Ascending aorta (tissue), 2 donors: Measurements from ENCODE around the gene ZNF784. TPM values are rescaled to one million over a fixed set of nuclear protein-coding genes. Genes with fewer than 3 reads are reported as not detected.

Source experiments
- DNase-seq, 2 donors: peaks; one replicate each; pipeline ENCODE4 v3.0.0-alpha.2; 2019; ENCODE audit warnings: low spot score in 2 of 2
- H3K27ac ChIP-seq, 2 donors: fragments of 200-600 bp; sonication (generic); one replicate each; pipeline ENCODE4 v1.5.1; 2016 to 2017; ENCODE audit warnings: mild to moderate bottlenecking in 1 of 2
- H3K27me3 ChIP-seq: fragments of 200-600 bp; sonication (generic); one replicate; pipeline ENCODE4 v1.5.1; 2017
- H3K36me3 ChIP-seq, 2 donors: fragments of 200-600 bp; sonication (generic); one replicate each; pipeline ENCODE4 v1.5.1; 2016
- H3K4me1 ChIP-seq, 2 donors: fragments of 200-600 bp; sonication (generic); one replicate each; pipeline ENCODE4 v1.5.1; 2016 to 2017; ENCODE audit warnings: mild to moderate bottlenecking in 1 of 2
- H3K4me3 ChIP-seq, 2 donors: fragments of 200-600 bp; sonication (generic); one replicate each; pipeline ENCODE4 v1.5.1; 2016 to 2017; ENCODE audit warnings: mild to moderate bottlenecking in 1 of 2
- H3K9me3 ChIP-seq, 2 donors: fragments of 200-600 bp; sonication (generic); one replicate each; pipeline ENCODE4 v1.5.1; 2016
- intact Hi-C: fragments of 100-400 bp; cut with DNase I; formaldehyde crosslinking; loops from one replicate; pipeline ENCODE4 v1.15.1; 2023
- total RNA-seq: library from RNA; depleted of rRNA; stranded (reverse); fragments of >200 nt; gene quantifications from one replicate; pipeline ENCODE4 v1.1.0, GENCODE V29; 2016
- TF ChIP-seq, protein P1 (sequence below), 3 experiments: fragments of 200-600 bp in 2 of 3; fragments of 450-650 bp in 1 of 3; sonication (generic) in 2 of 3; IDR thresholded peaks; one replicate each; pipeline ENCODE4 v1.5.1; 2016 to 2019; ENCODE audit warnings: antibody characterized with exemption in 3 of 3, mild to moderate bottlenecking in 1 of 3, moderate library complexity in 1 of 3

Gene ZNF784
- total RNA-seq, 1 donor from 2014 or later = 14.7 TPM

DNA sequence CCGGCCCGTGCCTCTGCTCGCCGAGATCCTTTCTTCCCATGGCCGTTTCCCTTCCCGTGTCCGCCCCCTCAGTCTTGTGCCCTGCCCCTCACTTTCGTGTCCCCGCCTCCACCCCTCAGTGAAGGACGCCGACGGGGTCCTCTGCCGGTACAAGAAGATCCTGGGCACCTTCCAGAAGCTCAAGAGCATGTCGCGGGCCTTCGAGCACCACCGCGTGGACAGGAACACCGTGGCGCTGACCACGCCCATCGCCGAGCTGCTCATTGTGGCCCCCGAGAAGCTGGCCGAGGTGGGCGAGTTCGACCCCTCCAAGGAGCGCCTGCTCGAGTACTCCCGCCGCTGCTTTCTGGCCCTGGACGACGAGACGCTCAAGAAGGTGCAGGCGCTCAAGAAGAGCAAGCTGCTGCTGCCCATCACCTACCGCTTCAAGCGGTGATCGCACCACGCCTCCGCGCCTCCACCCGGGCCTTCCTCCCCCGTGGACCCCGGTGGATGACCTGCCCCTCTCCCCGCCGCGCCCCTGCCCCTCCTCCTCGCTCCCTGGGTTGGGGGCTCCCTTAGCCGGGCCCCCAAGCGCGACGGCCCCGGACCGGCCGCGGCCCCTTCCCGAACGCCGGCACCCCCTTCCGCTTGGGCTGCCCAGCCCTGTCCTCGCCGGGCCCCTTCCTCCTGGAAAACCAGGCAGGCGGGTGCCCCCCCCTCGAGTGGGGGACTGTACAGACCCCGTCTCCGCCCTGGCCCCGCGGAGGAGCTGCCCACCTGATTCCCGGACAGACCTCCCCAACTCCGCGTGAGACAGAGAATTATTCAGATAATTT, 28.2 kb upstream of the ZNF784 start:
- Histone ChIP-seq H3K27me3 (no peaks in the 10 kb centered on the region), H3K27ac (peak overlapping the region; percentile 97), H3K4me3 (peak overlapping the region in 1 of 2 donors; percentile 77), H3K9me3 (no peaks in the 10 kb centered on the region), H3K36me3 (no peaks in the 10 kb centered on the region), H3K4me1 (peaks cover 15 to 25% of the 10 kb centered on the region in 2 donors)
- DNase-seq = no peak
- TF ChIP-seq, protein P1, sequence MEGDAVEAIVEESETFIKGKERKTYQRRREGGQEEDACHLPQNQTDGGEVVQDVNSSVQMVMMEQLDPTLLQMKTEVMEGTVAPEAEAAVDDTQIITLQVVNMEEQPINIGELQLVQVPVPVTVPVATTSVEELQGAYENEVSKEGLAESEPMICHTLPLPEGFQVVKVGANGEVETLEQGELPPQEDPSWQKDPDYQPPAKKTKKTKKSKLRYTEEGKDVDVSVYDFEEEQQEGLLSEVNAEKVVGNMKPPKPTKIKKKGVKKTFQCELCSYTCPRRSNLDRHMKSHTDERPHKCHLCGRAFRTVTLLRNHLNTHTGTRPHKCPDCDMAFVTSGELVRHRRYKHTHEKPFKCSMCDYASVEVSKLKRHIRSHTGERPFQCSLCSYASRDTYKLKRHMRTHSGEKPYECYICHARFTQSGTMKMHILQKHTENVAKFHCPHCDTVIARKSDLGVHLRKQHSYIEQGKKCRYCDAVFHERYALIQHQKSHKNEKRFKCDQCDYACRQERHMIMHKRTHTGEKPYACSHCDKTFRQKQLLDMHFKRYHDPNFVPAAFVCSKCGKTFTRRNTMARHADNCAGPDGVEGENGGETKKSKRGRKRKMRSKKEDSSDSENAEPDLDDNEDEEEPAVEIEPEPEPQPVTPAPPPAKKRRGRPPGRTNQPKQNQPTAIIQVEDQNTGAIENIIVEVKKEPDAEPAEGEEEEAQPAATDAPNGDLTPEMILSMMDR (IDR thresholded peaks at IDR 0.05) = no peak
- intact Hi-C loops = loop anchor here (1.0 to 10.0 kb wide), 4 partner anchors 20 to 1458 kb away; partner anchors contain the start of genes LENG8, PPP1R12C and TSEN34

DNA sequence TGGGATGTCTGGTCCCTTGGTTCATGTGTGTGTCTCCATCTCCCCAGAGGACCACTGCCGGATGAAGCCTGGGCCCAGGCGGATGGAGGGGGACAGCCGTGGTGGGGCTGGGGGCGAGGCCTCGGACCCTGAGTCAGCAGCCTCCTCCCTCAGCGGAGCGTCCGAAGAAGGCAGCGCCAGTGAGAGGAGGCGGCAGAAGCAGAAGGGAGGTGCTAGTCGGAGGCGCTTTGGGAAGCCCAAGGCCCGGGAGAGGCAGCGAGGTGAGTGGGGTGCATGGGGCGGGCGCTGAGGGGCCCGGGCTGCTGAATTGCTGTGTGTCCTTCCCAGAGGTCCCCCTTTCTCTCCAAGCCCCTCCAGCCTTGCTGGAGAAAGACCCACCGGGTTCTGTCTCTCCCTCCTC, 26.9 kb upstream of the ZNF784 start:
- H3K4me1 ChIP-seq = peaks cover 2 to 16% of the 10 kb centered on the region in 2 donors
- no peak overlapping the region for H3K4me3 ChIP-seq
- no peaks in the 10 kb centered on the region for H3K27me3 ChIP-seq
- DNase-seq = no peak
- TF ChIP-seq, protein P1 (IDR thresholded peaks at IDR 0.05) = no peak
- intact Hi-C loops = loop anchor here (5.0 to 10.0 kb wide), 3 partner anchors 536 to 1456 kb away; partner anchors contain the start of genes LENG8, PPP1R12C and TSEN34
- no peak overlapping the region for H3K27ac ChIP-seq
- H3K9me3 ChIP-seq = no peaks in the 10 kb centered on the region
- no peaks in the 10 kb centered on the region for H3K36me3 ChIP-seq

DNA sequence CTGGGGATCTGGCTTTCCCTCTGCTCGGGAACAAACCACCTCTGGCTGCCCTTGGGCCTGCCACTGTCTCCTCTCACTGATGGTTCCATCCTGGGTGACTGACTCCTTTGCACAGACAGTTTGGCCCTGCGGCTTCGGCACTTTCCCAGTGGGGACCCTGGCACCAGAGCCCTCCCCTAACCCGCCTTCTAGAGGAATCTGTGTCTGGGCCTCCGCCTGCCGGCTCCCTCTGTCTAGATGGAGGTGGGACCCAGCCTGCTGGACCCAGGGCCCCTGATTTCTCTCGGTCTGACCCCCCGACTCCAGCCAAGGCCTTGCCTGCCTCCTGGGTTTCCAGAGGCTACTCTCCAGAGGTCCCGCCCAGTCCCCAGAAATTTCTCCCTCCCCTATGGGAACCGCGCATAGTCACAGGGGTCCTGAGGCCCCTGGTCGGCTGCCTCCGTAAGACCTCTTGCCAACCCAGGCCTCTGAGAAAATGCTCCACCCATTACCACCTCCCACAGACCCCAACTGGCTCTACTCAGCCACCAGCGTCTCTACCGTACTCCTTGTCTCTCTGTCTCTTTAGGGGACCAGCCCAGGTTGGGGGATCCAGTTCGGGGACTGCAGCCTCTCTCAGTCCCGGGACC, 26.4 kb upstream of the ZNF784 start:
- Histone ChIP-seq H3K27ac (no peak overlapping the region), H3K4me1 (peaks cover 0 to 10% of the 10 kb centered on the region in 2 donors), H3K4me3 (no peak overlapping the region), H3K9me3 (no peaks in the 10 kb centered on the region), H3K27me3 (no peaks in the 10 kb centered on the region), H3K36me3 (no peaks in the 10 kb centered on the region)
- no peak for DNase-seq
- intact Hi-C loops = loop anchor here (5.0 to 10.0 kb wide), 3 partner anchors 536 to 1456 kb away; partner anchors contain the start of genes LENG8, PPP1R12C and TSEN34
- TF ChIP-seq, protein P1 (IDR thresholded peaks at IDR 0.05) = no peak

DNA sequence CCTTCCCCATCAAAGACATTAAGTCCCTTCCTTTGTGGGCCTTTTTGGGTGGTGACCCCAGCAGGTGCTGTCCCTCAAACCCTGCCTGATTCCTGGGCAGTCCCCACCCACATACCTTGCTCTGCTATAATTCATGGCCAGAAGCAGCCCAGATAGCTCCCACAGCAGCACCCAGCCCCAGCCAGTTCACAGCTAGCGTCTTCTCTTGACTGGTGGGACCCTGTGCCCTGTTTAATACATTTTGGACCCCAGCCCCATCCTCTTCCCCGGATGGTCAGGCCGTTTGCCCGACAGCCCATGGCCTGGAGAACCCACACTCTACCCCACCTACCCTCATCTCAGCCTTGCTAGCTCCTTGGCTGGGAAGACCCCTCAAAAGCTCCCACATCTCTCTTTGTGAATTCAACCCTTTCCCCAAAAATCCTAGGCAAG, 25.8 kb upstream of the ZNF784 start:
- TF ChIP-seq, protein P1 (IDR thresholded peaks at IDR 0.05) = no peak
- H3K4me1 ChIP-seq = peaks cover 0 to 10% of the 10 kb centered on the region in 2 donors
- intact Hi-C loops = loop anchor here (5.0 to 10.0 kb wide), 3 partner anchors 535 to 1455 kb away; partner anchors contain the start of genes LENG8, PPP1R12C and TSEN34
- H3K27ac ChIP-seq = no peak overlapping the region
- no peak overlapping the region for H3K4me3 ChIP-seq
- H3K27me3 ChIP-seq = no peaks in the 10 kb centered on the region
- DNase-seq = no peak
- H3K36me3 ChIP-seq = peaks cover 3 to 5% of the 10 kb centered on the region in 2 donors
- H3K9me3 ChIP-seq = no peaks in the 10 kb centered on the region

DNA sequence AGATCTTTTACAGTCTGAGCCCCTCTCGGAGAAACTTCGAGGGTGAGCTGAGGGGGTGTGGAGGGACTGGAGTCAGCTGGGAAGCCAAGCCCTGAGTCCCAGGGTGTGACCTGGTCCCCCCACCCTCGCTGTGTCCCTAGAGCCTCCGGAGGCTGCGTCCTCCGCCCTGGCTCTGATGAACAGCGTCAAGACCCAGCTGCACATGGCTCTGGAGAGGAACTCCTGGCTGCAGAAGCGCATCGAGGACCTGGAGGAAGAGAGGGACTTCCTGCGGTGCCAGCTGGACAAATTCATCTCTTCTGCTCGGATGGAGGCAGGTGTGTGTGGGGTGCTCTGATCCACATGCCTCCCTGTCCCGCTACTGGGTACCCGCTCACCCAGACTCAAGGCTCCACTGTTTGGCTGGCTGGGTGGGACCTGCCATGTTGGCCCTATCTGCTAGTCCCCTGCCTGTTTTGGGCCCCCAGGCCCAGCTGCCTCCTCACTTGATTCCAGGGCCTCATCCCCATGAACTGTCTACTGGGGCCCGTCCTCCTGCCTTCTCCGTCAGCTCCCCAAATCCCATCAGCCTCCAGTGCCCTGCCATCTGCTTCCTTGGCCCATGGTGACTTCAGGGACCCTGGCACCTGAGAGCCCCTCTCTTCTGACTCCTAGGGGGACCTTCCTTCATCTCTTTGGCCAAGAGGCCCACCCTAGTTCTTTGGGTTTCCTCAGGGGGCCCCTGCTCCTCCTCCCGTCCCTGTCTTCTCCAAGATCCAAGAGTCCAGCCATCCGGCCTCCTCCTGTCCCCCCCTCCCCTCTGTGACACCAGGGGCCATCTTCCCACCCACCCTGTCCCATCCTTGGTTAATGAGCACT, 25.1 kb upstream of the ZNF784 start:
- H3K36me3 ChIP-seq = peaks cover 3 to 10% of the 10 kb centered on the region in 2 donors
- H3K27me3 ChIP-seq = no peaks in the 10 kb centered on the region
- peak overlapping the region; percentile 87 to 89 for H3K4me3 ChIP-seq
- peaks cover 0 to 12% of the 10 kb centered on the region in 2 donors for H3K4me1 ChIP-seq
- no peaks in the 10 kb centered on the region for H3K9me3 ChIP-seq
- intact Hi-C loops = loop anchor here (5.0 to 10.0 kb wide), 4 partner anchors 262 to 1455 kb away; partner anchors contain the start of genes LENG8, PPP1R12C, RPL28 and TSEN34
- peak overlapping the region; percentile 74 to 80 for H3K27ac ChIP-seq
- DNase-seq = no peak
- TF ChIP-seq, protein P1 (IDR thresholded peaks at IDR 0.05) = no peak
